WERI-Rb-1 (cell line): ENCODE results near the gene CAP1.

ENCODE experiments used
- DNase-seq: peaks from one replicate; pipeline ENCODE4 v3.0.0-alpha.2; 2020
- H3K27ac ChIP-seq: fragments of 250-450 bp; sonication (Bioruptor Pico); 2 replicates; pipeline ENCODE4 v1.5.1; 2020; ENCODE audit warnings: mild to moderate bottlenecking, moderate library complexity
- H3K27me3 ChIP-seq: fragments of 250-450 bp; sonication (Bioruptor Pico); 2 replicates; pipeline ENCODE4 v1.5.1; 2021; ENCODE audit warnings: mild to moderate bottlenecking, low read depth, moderate library complexity; ENCODE audit not compliant: insufficient read depth, severe bottlenecking
- H3K36me3 ChIP-seq: fragments of 250-450 bp; sonication (Bioruptor Pico); 2 replicates; pipeline ENCODE4 v1.5.1; 2020; ENCODE audit warnings: mild to moderate bottlenecking, moderate library complexity
- H3K4me3 ChIP-seq: 2 replicates; pipeline ENCODE4 v1.5.1; 2011; ENCODE audit warnings: low read depth, mild to moderate bottlenecking, control low read depth, low read length
- H3K9me3 ChIP-seq: fragments of 250-450 bp; sonication (Bioruptor Pico); 2 replicates; pipeline ENCODE4 v1.5.1; 2021; ENCODE audit warnings: mild to moderate bottlenecking, moderate library complexity; ENCODE audit not compliant: severe bottlenecking
- TF ChIP-seq, protein P1 (sequence below): IDR thresholded peaks from 2 replicates; pipeline ENCODE4 v1.5.1; 2011; ENCODE audit warnings: low read depth, mild to moderate bottlenecking, control low read depth, inconsistent platforms, low read length

Gene CAP1

GRCh38 chr1:40058097-40058452, 17.5 kb downstream of the CAP1 start:
- no peak for DNase-seq
- TF ChIP-seq, protein P1, sequence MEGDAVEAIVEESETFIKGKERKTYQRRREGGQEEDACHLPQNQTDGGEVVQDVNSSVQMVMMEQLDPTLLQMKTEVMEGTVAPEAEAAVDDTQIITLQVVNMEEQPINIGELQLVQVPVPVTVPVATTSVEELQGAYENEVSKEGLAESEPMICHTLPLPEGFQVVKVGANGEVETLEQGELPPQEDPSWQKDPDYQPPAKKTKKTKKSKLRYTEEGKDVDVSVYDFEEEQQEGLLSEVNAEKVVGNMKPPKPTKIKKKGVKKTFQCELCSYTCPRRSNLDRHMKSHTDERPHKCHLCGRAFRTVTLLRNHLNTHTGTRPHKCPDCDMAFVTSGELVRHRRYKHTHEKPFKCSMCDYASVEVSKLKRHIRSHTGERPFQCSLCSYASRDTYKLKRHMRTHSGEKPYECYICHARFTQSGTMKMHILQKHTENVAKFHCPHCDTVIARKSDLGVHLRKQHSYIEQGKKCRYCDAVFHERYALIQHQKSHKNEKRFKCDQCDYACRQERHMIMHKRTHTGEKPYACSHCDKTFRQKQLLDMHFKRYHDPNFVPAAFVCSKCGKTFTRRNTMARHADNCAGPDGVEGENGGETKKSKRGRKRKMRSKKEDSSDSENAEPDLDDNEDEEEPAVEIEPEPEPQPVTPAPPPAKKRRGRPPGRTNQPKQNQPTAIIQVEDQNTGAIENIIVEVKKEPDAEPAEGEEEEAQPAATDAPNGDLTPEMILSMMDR, result no peak
- H3K9me3 ChIP-seq, result no peaks in the 10 kb centered on the region
- H3K27ac ChIP-seq, result no peak overlapping the region
- peaks cover 50% of the 10 kb centered on the region for H3K36me3 ChIP-seq
- no peaks in the 10 kb centered on the region for H3K27me3 ChIP-seq
- H3K4me3 ChIP-seq, result no peak overlapping the region

- peaks cover 54% of the 10 kb centered on the region for H3K36me3 ChIP-seq
- no peak overlapping the region for H3K27ac ChIP-seq
- H3K27me3 ChIP-seq, result no peaks in the 10 kb centered on the region
- TF ChIP-seq, protein P1, result no peak
- H3K9me3 ChIP-seq, result no peaks in the 10 kb centered on the region
- H3K4me3 ChIP-seq, result no peak overlapping the region
- no peak for DNase-seq
These were observed 18.2 kb downstream of the CAP1 start for GRCh38 chr1:40058453-40059337.

DNA sequence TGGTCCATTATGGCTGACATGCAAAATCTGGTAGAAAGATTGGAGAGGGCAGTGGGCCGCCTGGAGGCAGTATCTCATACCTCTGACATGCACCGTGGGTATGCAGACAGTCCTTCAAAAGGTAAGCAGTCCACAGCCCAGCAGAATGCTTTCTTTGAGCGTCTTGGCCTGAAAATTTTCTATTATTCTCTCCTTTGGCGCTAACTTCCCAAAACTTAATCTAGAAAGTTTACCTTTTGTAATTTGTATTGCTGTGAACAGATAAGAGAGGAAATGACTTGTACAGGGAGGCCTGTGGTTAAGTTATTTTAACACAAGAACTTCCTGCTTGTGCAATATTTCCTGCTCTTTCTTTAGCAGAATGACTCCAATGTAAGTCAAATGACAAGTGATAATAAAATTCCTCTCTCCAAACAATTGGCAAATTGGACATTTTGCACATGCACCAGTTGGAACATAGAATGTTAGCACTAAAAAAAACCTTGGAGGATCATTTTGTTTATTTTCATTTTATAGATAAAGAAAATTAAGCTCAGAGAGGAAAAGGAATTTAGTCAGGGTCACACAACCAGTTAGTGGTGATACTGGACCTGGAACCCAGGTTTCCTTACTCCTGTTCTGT, 18.9 kb downstream of the CAP1 start:
- DNase-seq, result no peak
- TF ChIP-seq, protein P1, result no peak
- Histone ChIP-seq H3K27ac (no peak overlapping the region), H3K27me3 (no peaks in the 10 kb centered on the region), H3K4me3 (no peak overlapping the region), H3K36me3 (peaks cover 62% of the 10 kb centered on the region), H3K9me3 (no peaks in the 10 kb centered on the region)

DNA sequence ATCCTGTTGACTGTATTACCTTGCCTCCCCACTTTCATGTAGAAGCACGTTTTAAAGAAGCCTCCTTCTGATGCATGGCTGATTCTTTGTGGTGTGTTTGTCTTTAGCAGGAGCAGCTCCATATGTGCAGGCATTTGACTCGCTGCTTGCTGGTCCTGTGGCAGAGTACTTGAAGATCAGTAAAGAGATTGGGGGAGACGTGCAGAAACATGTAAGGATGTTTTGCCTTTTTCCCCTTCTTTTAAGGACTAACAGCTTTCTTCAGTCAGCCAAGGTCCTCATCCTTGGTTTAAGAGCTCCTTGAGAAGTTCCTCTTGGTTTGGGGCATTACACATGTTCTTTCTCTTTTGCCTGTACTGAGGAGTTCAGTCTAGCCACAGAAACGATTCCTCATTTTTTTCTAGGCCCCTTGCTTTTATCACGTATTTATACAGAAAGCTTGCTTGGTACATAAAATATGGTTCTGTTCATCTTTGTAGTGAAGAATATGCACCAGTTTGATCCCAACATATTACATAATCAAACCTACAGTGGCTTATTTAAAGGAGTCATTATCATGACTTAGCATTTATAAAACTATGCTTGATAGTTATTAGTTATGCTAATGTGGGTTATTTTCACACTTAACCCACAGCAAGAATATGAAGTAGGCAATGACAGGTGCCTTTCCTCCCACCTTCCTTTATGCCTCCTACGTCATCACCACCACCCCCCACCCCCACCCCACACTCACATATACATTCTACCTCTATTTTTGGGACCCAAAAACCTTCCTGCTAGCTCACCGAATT, 19.6 kb downstream of the CAP1 start:
- no peak overlapping the region for H3K4me3 ChIP-seq
- DNase-seq, result no peak
- no peaks in the 10 kb centered on the region for H3K27me3 ChIP-seq
- H3K27ac ChIP-seq, result no peak overlapping the region
- peaks cover 69% of the 10 kb centered on the region for H3K36me3 ChIP-seq
- TF ChIP-seq, protein P1, result no peak
- H3K9me3 ChIP-seq, result no peaks in the 10 kb centered on the region

DNA sequence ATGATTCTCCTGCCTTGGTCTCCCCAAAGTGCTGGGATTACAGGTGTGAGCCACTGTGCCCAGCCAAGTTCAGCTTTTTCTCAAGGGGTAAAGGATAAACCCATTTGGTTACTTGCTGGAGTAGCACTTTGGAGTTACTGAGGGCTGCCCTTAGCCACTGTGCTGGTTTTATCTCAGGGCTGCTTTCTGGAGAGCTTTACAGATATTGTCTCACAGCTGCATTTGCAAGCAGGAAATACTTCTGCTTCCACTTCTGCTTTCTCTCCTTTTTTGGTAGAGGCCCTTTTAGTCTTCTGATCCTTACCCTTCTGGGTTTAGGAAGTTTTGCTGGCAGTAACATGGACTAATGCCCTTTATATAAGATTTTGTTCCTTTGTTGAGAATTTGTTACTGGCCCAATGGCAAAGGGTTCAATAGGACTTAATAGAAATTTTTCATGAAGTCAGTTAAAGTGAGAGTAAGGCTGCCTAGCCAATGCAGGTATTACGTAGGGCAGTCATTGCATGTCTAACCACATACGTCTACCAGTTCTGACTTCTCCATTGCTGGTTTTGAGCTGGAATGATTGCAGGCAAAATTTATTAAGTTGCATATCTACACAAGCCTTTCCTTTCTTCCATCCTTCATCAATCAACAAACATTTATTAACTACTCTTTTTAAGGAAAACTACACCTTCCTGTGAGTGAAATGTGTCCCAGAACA, 24.4 kb downstream of the CAP1 start:
- no peak for DNase-seq
- Histone ChIP-seq H3K4me3 (no peak overlapping the region), H3K27ac (no peak overlapping the region)

More for the DNA sequence above, 24.4 kb downstream of the CAP1 start:
- Histone ChIP-seq H3K36me3 (peaks cover 91% of the 10 kb centered on the region), H3K27me3 (no peaks in the 10 kb centered on the region), H3K9me3 (no peaks in the 10 kb centered on the region)
- TF ChIP-seq, protein P1, result no peak
